Right ventricle myocardium inferior (tissue), 1 donor: Measurements from ENCODE around the gene PPP1R1C. TPM values are rescaled to one million over a fixed set of nuclear protein-coding genes. Genes with fewer than 3 reads are reported as not detected.

Source experiments
- ATAC-seq: fragments of 200-7000 bp; cut with Tn5 transposase; one replicate; pipeline ENCODE4 v1.9.1; 2020; ENCODE audit warnings: mild to moderate bottlenecking, moderate library complexity
- DNase-seq: peaks from one replicate; pipeline ENCODE4 v3.0.0; 2021; ENCODE audit errors: missing footprints
- intact Hi-C: fragments of 100-400 bp; cut with DNase I; formaldehyde crosslinking; loops from one replicate; pipeline ENCODE4 v1.11.0; 2022
- total RNA-seq: library from RNA; stranded (reverse); fragmentation: NEBNext Ultra II Directional; extraction: Animal tissue kit (Norgen Biotek cat#: 25700); gene quantifications from one replicate; pipeline ENCODE4 v1.2.1, GENCODE V29; 2021
- donor health status: DM: no; HTN: yes; CAD: no; lungs with severe emphysema.

Gene PPP1R1C
- total RNA-seq, 1 donor from 2014 or later = 24.0 TPM

GRCh38 chr2:182077023-182077422 is 91.4 kb downstream of the PPP1R1C start:
- intact Hi-C loops = loop anchor here (1.0 to 10.0 kb wide), 4 partner anchors 105 to 575 kb away; partner anchors contain the start of gene ITPRID2
- ATAC-seq (no peak), DNase-seq (no peak)

- peak; percentile 66 for DNase-seq
- intact Hi-C loops = loop anchor here (1.0 to 10.0 kb wide), 4 partner anchors 105 to 575 kb away; partner anchors contain the start of gene ITPRID2
- ATAC-seq = peak; percentile 96
Measured at GRCh38 chr2:182077448-182078142, 91.9 kb downstream of the PPP1R1C start.

GRCh38 chr2:182078988-182079602 is 93.4 kb downstream of the PPP1R1C start:
- ATAC-seq (no peak), DNase-seq (no peak)
- intact Hi-C loops = loop anchor here (5.0 to 10.0 kb wide), 3 partner anchors 107 to 573 kb away; partner anchors contain the start of gene ITPRID2

GRCh38 chr2:182080493-182080892 is 94.8 kb downstream of the PPP1R1C start:
- no peak for DNase-seq
- ATAC-seq = no peak
- intact Hi-C loops = no loop called here

GRCh38 chr2:182081602-182082260 is 96.1 kb downstream of the PPP1R1C start:
- no peak for DNase-seq
- intact Hi-C loops = no loop called here
- ATAC-seq = no peak

GRCh38 chr2:182088681-182089320 is 103.1 kb downstream of the PPP1R1C start:
- no peak for DNase-seq
- intact Hi-C loops = no loop called here
- peak; percentile 76 for ATAC-seq

- intact Hi-C loops = no loop called here
- DNase-seq (no peak), ATAC-seq (no peak)
Measured at GRCh38 chr2:182090486-182090885, 104.8 kb downstream of the PPP1R1C start.

GRCh38 chr2:182097571-182098164 is 112.0 kb downstream of the PPP1R1C start:
- intact Hi-C loops = no loop called here
- DNase-seq (no peak), ATAC-seq (no peak)

- intact Hi-C loops = no loop called here
- ATAC-seq = no peak
- DNase-seq = no peak
Measured at GRCh38 chr2:182098648-182099047, 113.0 kb downstream of the PPP1R1C start.

- ATAC-seq (no peak), DNase-seq (no peak)
- intact Hi-C loops = no loop called here
Measured at GRCh38 chr2:182101263-182101662, 115.6 kb downstream of the PPP1R1C start.

- no peak for ATAC-seq
Measured at GRCh38 chr2:182103526-182103925, 117.9 kb downstream of the PPP1R1C start.

GRCh38 chr2:182110347-182110746 is 124.7 kb downstream of the PPP1R1C start:
- DNase-seq = no peak
- ATAC-seq = no peak
- intact Hi-C loops = no loop called here

More at GRCh38 chr2:182103526-182103925, 117.9 kb downstream of the PPP1R1C start:
- no peak for DNase-seq
- intact Hi-C loops = no loop called here

- ATAC-seq (no peak), DNase-seq (no peak)
- intact Hi-C loops = no loop called here
Measured at GRCh38 chr2:182113334-182113733, 127.7 kb downstream of the PPP1R1C start.

GRCh38 chr2:182115258-182115657 is 129.6 kb downstream of the PPP1R1C start:
- no peak for ATAC-seq
- intact Hi-C loops = no loop called here
- no peak for DNase-seq

GRCh38 chr2:182116774-182117173 is 131.1 kb downstream of the PPP1R1C start:
- ATAC-seq (no peak), DNase-seq (no peak)
- intact Hi-C loops = no loop called here

GRCh38 chr2:182117196-182117595 is 131.5 kb downstream of the PPP1R1C start:
- DNase-seq (no peak), ATAC-seq (no peak)
- intact Hi-C loops = no loop called here

GRCh38 chr2:182128821-182129707 is 143.4 kb downstream of the PPP1R1C start:
- no peak for DNase-seq
- intact Hi-C loops = no loop called here
- ATAC-seq = no peak

- ATAC-seq (no peak), DNase-seq (no peak)
- intact Hi-C loops = no loop called here
Measured at GRCh38 chr2:182132605-182133004, 147.0 kb downstream of the PPP1R1C start.
